LNCaP clone FGC (cell line): ENCODE data around the gene ERBB3.
"Not testable (repeated sequence)": the region's sequence is repeated elsewhere in the genome, so short reads cannot be mapped to it uniquely, and the experiment has no call there.

ENCODE experiments used
- DNase-seq: peaks from one replicate; pipeline ENCODE4 v3.0.0-alpha.2; 2011; ENCODE audit warnings: low read depth
- H3K4me3 ChIP-seq: 2 replicates; pipeline ENCODE4 v1.5.1; 2011; ENCODE audit warnings: mild to moderate bottlenecking, low read depth, low read length, control low read depth
- TF ChIP-seq, protein P1 (sequence below): IDR thresholded peaks from 2 replicates; pipeline ENCODE4 v1.5.1; 2012; ENCODE audit warnings: mild to moderate bottlenecking; ENCODE audit not compliant: control insufficient read depth, insufficient read depth; ENCODE audit errors: extremely low read depth

ERBB3 gene

DNA sequence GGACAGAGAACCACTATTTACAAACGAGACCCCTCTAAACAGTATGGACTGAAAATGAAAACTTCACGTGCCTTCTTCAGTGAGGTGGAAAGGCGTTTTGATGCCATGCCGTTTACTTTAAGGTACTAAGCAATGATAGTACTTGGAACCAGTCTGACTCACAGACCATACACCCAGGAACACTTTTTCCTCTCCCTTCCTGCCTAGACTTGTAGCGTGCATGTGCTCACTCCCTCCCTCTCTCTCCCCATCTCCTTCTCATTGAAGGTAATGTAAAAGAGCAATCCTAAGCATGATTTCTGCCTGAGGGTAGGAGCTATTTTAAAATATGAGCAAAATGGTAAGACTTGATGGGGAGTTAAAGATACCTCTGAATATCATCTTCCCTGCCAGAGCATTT lies 30.6 kb downstream of the ERBB3 start:
- TF ChIP-seq, protein P1, sequence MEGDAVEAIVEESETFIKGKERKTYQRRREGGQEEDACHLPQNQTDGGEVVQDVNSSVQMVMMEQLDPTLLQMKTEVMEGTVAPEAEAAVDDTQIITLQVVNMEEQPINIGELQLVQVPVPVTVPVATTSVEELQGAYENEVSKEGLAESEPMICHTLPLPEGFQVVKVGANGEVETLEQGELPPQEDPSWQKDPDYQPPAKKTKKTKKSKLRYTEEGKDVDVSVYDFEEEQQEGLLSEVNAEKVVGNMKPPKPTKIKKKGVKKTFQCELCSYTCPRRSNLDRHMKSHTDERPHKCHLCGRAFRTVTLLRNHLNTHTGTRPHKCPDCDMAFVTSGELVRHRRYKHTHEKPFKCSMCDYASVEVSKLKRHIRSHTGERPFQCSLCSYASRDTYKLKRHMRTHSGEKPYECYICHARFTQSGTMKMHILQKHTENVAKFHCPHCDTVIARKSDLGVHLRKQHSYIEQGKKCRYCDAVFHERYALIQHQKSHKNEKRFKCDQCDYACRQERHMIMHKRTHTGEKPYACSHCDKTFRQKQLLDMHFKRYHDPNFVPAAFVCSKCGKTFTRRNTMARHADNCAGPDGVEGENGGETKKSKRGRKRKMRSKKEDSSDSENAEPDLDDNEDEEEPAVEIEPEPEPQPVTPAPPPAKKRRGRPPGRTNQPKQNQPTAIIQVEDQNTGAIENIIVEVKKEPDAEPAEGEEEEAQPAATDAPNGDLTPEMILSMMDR: no peak

GRCh38 chr12:56114084-56114483 lies 34.1 kb downstream of the ERBB3 start:
- TF ChIP-seq, protein P1: no peak
- no peak for DNase-seq
- H3K4me3 ChIP-seq: no peak overlapping the region

More for the DNA sequence above, 30.6 kb downstream of the ERBB3 start:
- DNase-seq: no peak
- H3K4me3 ChIP-seq: no peak overlapping the region

GRCh38 chr12:56115329-56115728 lies 35.4 kb downstream of the ERBB3 start:
- H3K4me3 ChIP-seq: peak overlapping the region; percentile 96
- TF ChIP-seq, protein P1: no peak
- DNase-seq: no peak

DNA sequence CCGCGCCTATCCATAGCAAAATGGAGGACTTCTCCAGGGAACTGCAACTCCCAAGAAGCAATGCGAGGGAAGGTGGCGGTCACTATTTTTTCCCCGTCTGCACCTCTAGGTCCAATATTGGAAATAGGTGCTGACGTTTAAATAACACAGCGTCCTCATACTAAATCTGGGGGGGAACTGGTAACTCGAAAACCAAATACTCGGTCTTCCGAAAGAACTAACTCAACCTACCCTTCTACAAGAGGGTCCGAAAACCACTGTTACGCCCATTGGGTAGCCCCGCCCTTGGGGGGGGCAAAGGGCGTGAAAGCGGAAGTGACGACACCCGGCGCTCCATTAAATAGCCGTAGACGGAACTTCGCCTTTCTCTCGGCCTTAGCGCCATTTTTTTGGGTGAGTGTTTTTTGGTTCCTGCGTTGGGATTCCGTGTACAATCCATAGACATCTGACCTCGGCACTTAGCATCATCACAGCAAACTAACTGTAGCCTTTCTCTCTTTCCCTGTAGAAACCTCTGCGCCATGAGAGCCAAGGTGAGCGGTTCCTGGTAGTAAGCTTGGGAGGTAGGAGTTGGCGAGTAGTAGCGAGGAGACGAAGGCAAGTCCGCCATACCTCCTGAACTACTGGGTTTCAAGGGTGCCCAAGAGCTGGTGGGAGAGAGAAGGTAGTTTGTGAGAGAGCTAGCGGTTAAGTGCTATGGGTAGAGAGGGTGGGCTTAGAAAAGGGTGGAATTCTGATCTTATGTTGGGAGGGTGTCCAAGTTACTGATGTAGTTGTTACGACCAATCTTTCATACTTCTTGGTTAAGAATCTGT lies 36.5 kb downstream of the ERBB3 start, which contains the start of gene RPL41:
Gene RPL41 (plus strand): TSS at position 367 of the 815 bp plus-strand sequence.
- H3K4me3 ChIP-seq: peak within 1 kb of the TSS; percentile 96
- TF ChIP-seq, protein P1: 0 out of 2 replicates have a peak, but pooled peaks have one; percentile 1
- peak; percentile 77 for DNase-seq

DNA sequence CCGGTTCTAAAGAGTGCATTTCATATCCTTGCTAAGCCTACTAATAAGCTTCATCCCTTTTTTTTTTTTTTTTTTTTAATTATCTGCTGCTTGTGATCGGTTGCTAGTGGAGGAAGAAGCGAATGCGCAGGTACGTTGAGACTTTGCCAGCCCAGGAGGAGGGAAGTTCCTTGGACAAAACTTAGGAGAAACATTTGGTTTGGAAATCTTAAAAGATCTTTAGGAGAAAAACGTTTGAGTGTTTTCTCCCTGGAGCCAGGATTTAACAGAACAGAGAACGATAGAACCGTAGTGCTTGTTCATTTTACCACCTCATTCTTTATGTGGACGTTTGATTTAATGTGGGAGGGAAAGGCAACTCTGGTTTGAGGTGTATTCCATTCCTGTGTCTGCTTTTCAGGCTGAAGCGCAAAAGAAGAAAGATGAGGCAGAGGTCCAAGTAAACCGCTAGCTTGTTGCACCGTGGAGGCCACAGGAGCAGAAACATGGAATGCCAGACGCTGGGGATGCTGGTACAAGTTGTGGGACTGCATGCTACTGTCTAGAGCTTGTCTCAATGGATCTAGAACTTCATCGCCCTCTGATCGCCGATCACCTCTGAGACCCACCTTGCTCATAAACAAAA lies 37.2 kb downstream of the ERBB3 start:
- peak overlapping the region; percentile 96 for H3K4me3 ChIP-seq
- not testable (repeated sequence) for DNase-seq

DNA sequence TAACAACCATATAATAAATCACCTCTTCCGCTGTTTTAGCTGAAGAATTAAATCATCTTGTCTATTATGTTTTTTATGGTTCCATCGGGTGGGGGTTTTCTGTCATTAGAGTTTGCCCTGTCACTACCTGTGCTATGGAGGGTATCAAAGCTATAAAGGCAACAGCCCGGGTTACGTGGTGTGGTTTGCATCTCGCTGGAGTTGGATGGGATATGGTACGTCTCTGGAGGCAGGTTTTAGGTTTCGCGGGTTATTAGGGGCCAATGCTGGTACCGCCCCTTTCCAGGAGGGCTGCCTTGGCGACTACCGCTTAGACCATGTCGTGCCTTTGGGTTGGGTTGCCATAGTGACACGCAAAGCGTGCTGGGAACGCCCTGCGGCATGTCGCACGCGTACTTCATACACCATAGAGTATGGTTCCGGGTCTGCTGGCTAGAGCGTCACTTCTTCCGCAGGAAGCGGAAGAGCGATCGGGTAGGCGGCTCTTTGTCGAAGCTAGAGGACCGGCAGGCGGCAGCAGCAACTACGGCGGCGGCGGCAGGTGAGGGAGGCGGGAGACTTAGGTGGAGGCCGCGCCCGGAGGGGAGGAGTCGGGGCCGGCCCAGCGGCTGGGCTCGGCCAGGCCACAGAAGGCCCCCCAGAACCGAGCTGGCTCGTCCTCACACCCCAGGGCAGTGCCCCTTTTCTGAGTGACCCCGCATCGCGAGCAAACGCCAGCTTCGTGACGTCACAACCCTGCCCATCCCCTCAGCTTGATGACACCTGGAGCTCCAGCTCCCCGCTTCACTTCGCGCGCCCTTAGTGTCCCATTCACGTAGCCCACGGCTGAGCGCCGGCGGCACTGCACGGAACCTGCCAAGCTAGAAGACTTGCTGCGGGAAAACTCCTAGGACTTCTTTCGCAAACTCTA lies 38.1 kb downstream of the ERBB3 start, which contains the start of gene ZC3H10:
Gene ZC3H10 (plus strand): TSS at position 489 of the 910 bp plus-strand sequence. CDS start 2,297 bp downstream, outside the sequence.
- peak within 1 kb of the TSS; percentile 96 for H3K4me3 ChIP-seq
- TF ChIP-seq, protein P1: peak; percentile 68

More for the DNA sequence above, 38.1 kb downstream of the ERBB3 start, which contains the start of gene ZC3H10:
- peak; percentile 100 for DNase-seq
